ENCODE data around the gene LCNL1.

The LCNL1 gene

DNA sequence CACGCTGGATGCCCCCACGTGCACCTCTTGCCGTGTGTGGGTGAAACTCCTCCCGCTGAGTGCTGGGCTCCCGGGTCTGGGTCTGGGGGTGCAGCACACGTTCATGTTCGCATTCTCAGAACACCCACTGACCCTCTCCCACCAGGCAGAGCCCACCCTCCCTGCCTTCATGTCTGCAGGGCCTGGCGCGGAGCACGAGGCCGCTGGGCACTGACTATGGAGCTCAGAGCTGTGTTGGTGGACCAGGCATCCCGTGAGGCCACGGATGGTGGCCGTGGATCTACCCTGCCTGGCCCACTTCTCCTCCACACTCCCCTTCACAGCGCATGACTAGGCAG, 21.9 kb upstream of the LCNL1 start:
- 0 out of 22 replicates have a peak, but pooled peaks cover 0 to 3% (median 0%) of the 10 kb centered on the region in 11 experiments for H3K27me3 ChIP-seq
- no peak overlapping the region for H3K27ac ChIP-seq
- no peaks in the 10 kb centered on the region for H4K20me1 ChIP-seq
- no peak overlapping the region for H3K4me2 ChIP-seq
- peaks cover 0 to 4% (median 0%) of the 10 kb centered on the region in 11 experiments; a peak in 1 of 22 replicates for H3K9me3 ChIP-seq (replicated peaks in 1 of 11)
- H3K4me1 ChIP-seq = peaks cover 9 to 15% (median 11%) of the 10 kb centered on the region in 10 experiments; a peak in 19 of 20 replicates
- no peak overlapping the region for H3K9ac ChIP-seq
- no peak for TF ChIP-seq Cebpa-rat (IDR thresholded peaks at IDR 0.05)
- no peaks in the 10 kb centered on the region for H3K36me3 ChIP-seq
- no peak overlapping the region for H3K4me3 ChIP-seq

DNA sequence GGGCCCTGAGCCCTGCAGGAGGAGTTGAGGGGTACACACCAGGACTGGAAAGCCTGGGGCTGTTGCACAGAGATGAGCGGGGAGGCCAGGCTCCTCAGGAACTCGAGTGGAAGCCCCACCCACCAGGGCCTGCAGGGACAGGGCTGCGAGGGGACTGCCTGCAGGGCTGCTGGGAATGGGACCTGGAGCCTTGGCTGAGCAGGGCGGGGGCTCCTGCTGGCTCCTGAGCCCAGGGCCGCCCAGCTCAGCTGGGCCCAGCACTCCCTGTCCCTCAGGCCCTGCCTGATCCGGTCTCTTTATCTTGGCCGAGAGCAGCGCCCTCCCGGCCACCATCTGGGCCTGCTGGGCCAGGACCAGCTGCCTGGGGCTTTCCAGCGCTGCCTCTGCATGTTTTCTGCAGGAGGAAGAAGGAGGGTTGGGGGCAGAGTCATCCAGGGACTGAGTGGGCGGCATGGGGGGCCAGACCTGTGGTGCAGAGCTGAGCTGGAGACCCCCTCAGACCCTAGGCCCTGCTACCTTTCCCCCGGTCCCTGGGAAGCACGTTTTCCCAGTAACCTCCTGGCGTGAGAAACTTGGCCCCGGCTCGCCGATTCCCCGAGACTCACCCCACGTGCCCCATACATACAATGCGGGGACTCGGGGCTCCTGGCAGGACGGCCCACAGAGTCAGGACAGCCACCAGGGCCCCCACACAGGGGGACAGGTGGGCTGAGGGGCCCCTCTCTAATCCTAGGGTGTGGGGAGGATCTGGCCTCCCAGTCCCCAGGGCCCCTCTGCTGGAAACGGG, 21.3 kb upstream of the LCNL1 start:
- Histone ChIP-seq H3K4me1 (peaks cover 14 to 20% (median 17%) of the 10 kb centered on the region in 10 experiments), H3K36me3 (no peaks in the 10 kb centered on the region), H3K4me2 (no peak overlapping the region), H3K9me3 (replicated peaks in 1 of 11) (peaks cover 0 to 1% (median 0%) of the 10 kb centered on the region in 11 experiments; a peak in 1 of 22 replicates), H3K4me3 (no peak overlapping the region), H3K27me3 (0 out of 22 replicates have a peak, but pooled peaks cover 0 to 4% (median 0%) of the 10 kb centered on the region in 11 experiments), H3K9ac (no peak overlapping the region), H3K27ac (no peak overlapping the region), H4K20me1 (no peaks in the 10 kb centered on the region)
- no peak for TF ChIP-seq Cebpa-rat (IDR thresholded peaks at IDR 0.05)

DNA sequence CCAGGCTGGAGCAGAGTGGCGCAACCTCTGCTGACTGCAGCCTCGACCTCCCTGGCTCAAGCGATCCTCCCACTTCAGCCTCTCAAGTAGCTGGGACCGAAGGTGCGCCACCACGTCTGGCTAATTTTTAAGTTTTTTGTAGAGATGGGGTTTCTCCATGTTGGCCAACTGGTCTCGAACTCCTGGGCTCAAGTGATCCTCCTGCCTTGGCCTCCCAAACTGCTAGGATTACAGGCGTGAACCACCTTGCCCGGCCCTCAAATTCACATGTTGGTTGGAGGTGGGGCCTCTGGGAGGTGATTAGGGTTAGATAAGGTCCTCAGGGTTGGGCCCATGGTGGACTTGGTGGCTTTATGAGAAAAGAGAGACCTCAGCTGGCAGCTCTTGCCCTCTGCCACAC, 20.6 kb upstream of the LCNL1 start:
- 0 out of 22 replicates have a peak, but pooled peaks cover 0 to 4% (median 0%) of the 10 kb centered on the region in 11 experiments for H3K27me3 ChIP-seq
- no peak overlapping the region for H3K9ac ChIP-seq
- H3K4me1 ChIP-seq = peaks cover 14 to 21% (median 18%) of the 10 kb centered on the region in 10 experiments
- no peak for TF ChIP-seq Cebpa-rat (IDR thresholded peaks at IDR 0.05)
- H4K20me1 ChIP-seq = no peaks in the 10 kb centered on the region
- H3K36me3 ChIP-seq = no peaks in the 10 kb centered on the region
- no peak overlapping the region for H3K4me2 ChIP-seq
- H3K27ac ChIP-seq = no peak overlapping the region
- no peaks in the 10 kb centered on the region for H3K9me3 ChIP-seq (replicated peaks in 1 of 11)
- H3K4me3 ChIP-seq = no peak overlapping the region

DNA sequence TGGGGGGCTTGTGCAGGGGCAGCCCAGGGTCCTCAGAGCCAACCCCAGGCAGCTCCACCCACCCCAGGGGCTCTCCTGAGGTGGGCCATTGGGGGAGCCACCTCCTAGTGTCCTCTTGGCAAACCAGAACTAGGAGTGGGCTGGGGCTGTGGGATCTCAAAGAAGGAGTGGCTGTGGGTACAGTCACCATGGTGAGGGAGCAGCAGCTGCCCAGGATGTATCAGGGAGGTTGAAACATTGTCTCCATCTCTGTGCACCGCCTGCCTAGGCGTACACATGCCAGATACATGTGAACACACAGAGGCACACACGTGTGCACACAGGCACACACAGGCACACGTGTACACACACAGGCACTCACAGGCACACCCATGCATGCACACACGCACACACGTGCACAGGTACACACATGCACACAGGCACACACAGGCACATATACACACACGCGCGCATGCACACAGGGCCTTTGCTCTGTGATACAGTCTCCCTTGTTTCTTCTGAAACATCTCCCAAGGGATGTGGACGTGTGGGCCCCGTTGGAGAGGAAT, 20.0 kb upstream of the LCNL1 start:
- no peak overlapping the region for H3K27ac ChIP-seq
- H3K9ac ChIP-seq = no peak overlapping the region; a peak in 1 of 22 replicates
- H4K20me1 ChIP-seq = no peaks in the 10 kb centered on the region
- H3K4me1 ChIP-seq = peaks cover 14 to 21% (median 18%) of the 10 kb centered on the region in 10 experiments
- H3K4me3 ChIP-seq = no peak overlapping the region
- 0 out of 22 replicates have a peak, but pooled peaks cover 0 to 4% (median 0%) of the 10 kb centered on the region in 11 experiments for H3K27me3 ChIP-seq
- no peaks in the 10 kb centered on the region for H3K9me3 ChIP-seq (replicated peaks in 1 of 11)
- no peak overlapping the region for H3K4me2 ChIP-seq
- TF ChIP-seq Cebpa-rat (IDR thresholded peaks at IDR 0.05) = no peak
- no peaks in the 10 kb centered on the region for H3K36me3 ChIP-seq

DNA sequence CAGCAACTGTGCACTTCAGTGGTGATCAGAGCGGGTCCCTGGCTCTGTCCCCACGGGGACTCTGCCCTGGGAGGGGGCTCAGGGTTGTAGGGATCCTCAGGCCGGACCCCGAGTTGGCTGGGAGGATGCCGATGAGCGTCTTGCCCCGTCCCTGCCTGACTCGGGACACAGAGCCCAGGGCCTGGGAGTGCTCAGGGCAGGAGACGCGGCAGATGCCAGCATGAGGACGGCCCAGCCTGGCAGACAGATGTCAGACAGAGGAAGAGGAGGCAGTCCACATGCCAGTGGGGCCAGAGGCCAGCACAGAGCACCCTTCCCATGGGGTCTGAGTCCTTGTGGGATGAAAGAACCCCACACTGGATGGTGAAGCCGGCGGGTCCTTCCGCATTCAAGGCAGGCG, 19.5 kb upstream of the LCNL1 start:
- H3K27me3 ChIP-seq = 0 out of 22 replicates have a peak, but pooled peaks cover 0 to 4% (median 0%) of the 10 kb centered on the region in 11 experiments
- H3K4me2 ChIP-seq = no peak overlapping the region
- H3K9ac ChIP-seq = no peak overlapping the region; a peak in 1 of 22 replicates
- no peaks in the 10 kb centered on the region for H3K36me3 ChIP-seq
- H3K4me1 ChIP-seq = peaks cover 14 to 24% (median 19%) of the 10 kb centered on the region in 10 experiments
- no peak overlapping the region for H3K27ac ChIP-seq
- TF ChIP-seq Cebpa-rat (IDR thresholded peaks at IDR 0.05) = no peak
- H3K4me3 ChIP-seq = no peak overlapping the region
- no peaks in the 10 kb centered on the region for H4K20me1 ChIP-seq
- no peaks in the 10 kb centered on the region for H3K9me3 ChIP-seq (replicated peaks in 1 of 11)

DNA sequence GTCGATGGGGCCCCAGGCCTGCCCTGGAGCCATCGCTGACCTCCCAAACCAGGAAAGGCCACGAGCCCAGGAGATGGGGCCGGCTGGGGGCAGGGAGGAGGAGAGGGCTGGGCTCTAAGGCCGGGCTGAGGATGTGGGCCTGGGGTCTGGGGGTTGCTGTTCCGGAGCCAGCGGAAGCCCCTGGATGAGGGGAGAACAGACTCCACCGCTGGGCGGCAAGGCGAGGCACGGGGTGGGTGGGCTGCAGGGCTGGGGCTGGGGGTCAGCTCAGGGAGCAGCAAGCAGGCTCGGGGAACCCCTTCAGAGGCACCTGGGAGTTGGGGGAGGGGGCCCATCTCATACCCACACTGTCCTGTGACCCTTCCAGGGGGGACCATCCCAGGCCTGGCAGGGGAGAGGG, 19.0 kb upstream of the LCNL1 start:
- no peaks in the 10 kb centered on the region for H3K9me3 ChIP-seq (replicated peaks in 1 of 11)
- TF ChIP-seq Cebpa-rat (IDR thresholded peaks at IDR 0.05) = no peak
- H3K4me1 ChIP-seq = peaks cover 14 to 25% (median 19%) of the 10 kb centered on the region in 10 experiments
- H3K27ac ChIP-seq = no peak overlapping the region
- 0 out of 22 replicates have a peak, but pooled peaks cover 0 to 4% (median 0%) of the 10 kb centered on the region in 11 experiments for H3K27me3 ChIP-seq
- no peaks in the 10 kb centered on the region for H3K36me3 ChIP-seq
- H4K20me1 ChIP-seq = no peaks in the 10 kb centered on the region
- H3K9ac ChIP-seq = peak overlapping the region in 1 of 11 experiments; percentile 2; a peak in 1 of 22 replicates
- H3K4me2 ChIP-seq = 0 out of 22 replicates have a peak overlapping the region, but pooled peaks of 2 of the 11 experiments have one; percentile 48 to 51
- no peak overlapping the region for H3K4me3 ChIP-seq

DNA sequence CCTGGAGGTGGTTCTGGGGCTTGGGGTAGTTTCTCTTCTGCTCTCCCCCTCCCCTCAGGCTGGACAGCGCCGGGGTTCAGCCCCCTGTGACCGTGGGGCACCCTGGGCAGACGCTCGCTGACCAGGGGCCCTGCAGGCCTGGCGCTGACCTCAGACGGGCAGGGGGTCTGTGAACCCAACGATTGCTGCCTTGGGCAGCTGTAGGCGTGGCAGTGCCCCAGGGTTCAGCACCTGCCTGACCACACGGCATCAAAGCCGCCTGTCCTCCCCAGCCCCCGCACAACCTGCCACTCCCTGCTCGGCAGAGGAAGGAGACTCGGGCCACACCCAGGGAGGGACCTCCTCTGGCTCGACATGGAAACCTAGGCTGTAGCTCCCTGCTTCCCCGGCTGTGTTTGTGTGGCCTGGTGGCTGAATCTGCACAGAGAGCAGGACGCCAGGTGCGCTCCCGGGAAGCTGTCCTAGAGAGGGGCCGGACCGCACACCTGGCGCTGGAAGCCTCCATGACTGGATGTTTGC, 18.6 kb upstream of the LCNL1 start:
- Histone ChIP-seq H3K4me2 (peak overlapping the region in 4 of 11 experiments; percentile 20 to 51 (median 36); a peak in 6 of 22 replicates), H3K4me1 (peaks cover 14 to 25% (median 18%) of the 10 kb centered on the region in 10 experiments), H3K4me3 (no peak overlapping the region), H3K27ac (no peak overlapping the region), H3K9me3 (replicated peaks in 1 of 11) (no peaks in the 10 kb centered on the region), H3K36me3 (no peaks in the 10 kb centered on the region), H4K20me1 (no peaks in the 10 kb centered on the region), H3K27me3 (0 out of 22 replicates have a peak, but pooled peaks cover 0 to 4% (median 0%) of the 10 kb centered on the region in 11 experiments), H3K9ac (peak overlapping the region in 1 of 11 experiments; percentile 2; a peak in 1 of 22 replicates)
- no peak for TF ChIP-seq Cebpa-rat (IDR thresholded peaks at IDR 0.05)

DNA sequence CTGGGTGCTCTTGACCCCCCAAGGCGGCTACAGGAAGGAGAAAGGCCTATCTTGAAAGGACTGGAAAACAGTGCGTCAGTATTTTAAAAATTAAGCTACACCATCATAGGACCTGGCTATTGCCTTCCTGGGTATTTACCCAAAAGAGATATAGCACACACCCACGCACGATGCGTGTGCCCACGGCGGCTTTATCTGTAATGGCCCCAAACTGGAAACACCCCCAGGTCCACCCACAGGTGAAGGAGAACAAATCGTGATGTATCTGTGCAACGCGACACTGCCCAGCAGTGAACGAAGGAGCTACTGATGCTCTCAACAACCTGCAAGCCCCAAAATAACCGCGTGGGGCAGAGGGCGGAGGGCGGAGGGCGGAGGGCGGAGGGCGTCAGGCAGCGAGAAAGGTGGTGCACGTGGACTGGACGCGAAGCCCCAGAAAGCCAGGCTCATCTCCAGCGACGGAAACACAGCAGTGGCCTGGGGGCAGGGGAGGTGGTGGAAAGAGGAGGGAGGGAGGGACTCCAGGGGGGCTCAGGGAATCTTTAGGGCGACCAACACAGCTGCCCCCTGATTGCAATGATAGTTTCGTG, 17.9 kb upstream of the LCNL1 start:
- H3K4me1 ChIP-seq = peaks cover 13 to 24% (median 17%) of the 10 kb centered on the region in 10 experiments
- no peak for TF ChIP-seq Cebpa-rat (IDR thresholded peaks at IDR 0.05)
- 0 out of 22 replicates have a peak, but pooled peaks cover 0 to 4% (median 0%) of the 10 kb centered on the region in 11 experiments for H3K27me3 ChIP-seq
- H4K20me1 ChIP-seq = no peaks in the 10 kb centered on the region
- H3K27ac ChIP-seq = no peak overlapping the region
- H3K4me2 ChIP-seq = peak overlapping the region in 4 of 11 experiments; percentile 20 to 51 (median 36); a peak in 5 of 22 replicates
- no peaks in the 10 kb centered on the region for H3K9me3 ChIP-seq (replicated peaks in 1 of 11)
- H3K9ac ChIP-seq = no peak overlapping the region; a peak in 1 of 22 replicates
- H3K4me3 ChIP-seq = no peak overlapping the region
- no peaks in the 10 kb centered on the region for H3K36me3 ChIP-seq
